CD4-positive, alpha-beta T cell treated with Interleukin-10 for 1 hour (primary cell): ENCODE data around the gene FKBP9.

Experiments
- DNase-seq: peaks from one replicate; pipeline ENCODE4 v3.0.0-alpha.2; 2020

The FKBP9 gene

GRCh38 chr7:33012364-33012763 lies 55.1 kb downstream of the FKBP9 start:
- DNase-seq, result no peak

- DNase-seq, result no peak
Measured at GRCh38 chr7:33024189-33024757, 67.0 kb downstream of the FKBP9 start.

- DNase-seq, result no peak
Measured at GRCh38 chr7:33035776-33036175, 78.5 kb downstream of the FKBP9 start.

- no peak for DNase-seq
Measured at GRCh38 chr7:33038639-33039038, 81.4 kb downstream of the FKBP9 start.

GRCh38 chr7:33039257-33039902 lies 82.1 kb downstream of the FKBP9 start:
- DNase-seq, result peak; percentile 35

GRCh38 chr7:33039903-33040292 lies 82.7 kb downstream of the FKBP9 start:
- DNase-seq, result no peak

- peak; percentile 83 for DNase-seq
Measured at GRCh38 chr7:33040803-33041516, 83.7 kb downstream of the FKBP9 start.

GRCh38 chr7:33041631-33042428 lies 84.6 kb downstream of the FKBP9 start:
- no peak for DNase-seq

- no peak for DNase-seq
Measured at GRCh38 chr7:33043501-33044400, 86.5 kb downstream of the FKBP9 start.

GRCh38 chr7:33044401-33044718 lies 87.1 kb downstream of the FKBP9 start:
- DNase-seq, result no peak

GRCh38 chr7:33044986-33045385 lies 87.7 kb downstream of the FKBP9 start:
- no peak for DNase-seq

GRCh38 chr7:33048257-33048656 lies 91.0 kb downstream of the FKBP9 start:
- no peak for DNase-seq

- no peak for DNase-seq
Measured at GRCh38 chr7:33048704-33049103, 91.5 kb downstream of the FKBP9 start.

GRCh38 chr7:33050535-33051318 lies 93.5 kb downstream of the FKBP9 start:
- peak; percentile 68 for DNase-seq

- no peak for DNase-seq
Measured at GRCh38 chr7:33053721-33054120, 96.5 kb downstream of the FKBP9 start.

- DNase-seq, result peak; percentile 48
Measured at GRCh38 chr7:33054261-33054964, 97.2 kb downstream of the FKBP9 start.

- DNase-seq, result no peak
Measured at GRCh38 chr7:33055158-33055557, 97.9 kb downstream of the FKBP9 start.
